Endothelial cell of umbilical vein (primary cell): ENCODE data around the gene SYTL2. TPM values are rescaled to one million over a fixed set of nuclear protein-coding genes. Genes with fewer than 3 reads are reported as not detected.

Source experiments
- BruUV-seq: library from RNA; stranded (reverse); fragments of 400-500 nt; replicated peaks from 2 replicates; lab custom pipeline; 2021; lab: Mats Ljungman, UMichigan
- CTCF ChIA-PET: fragments of 300-600, 350-600 bp; sonication (Branson Sonifier 250); formaldehyde crosslinking; loops from one replicate; lab custom pipeline; 2021; ENCODE audit warnings: antibody characterized with exemption, inconsistent platforms; lab: Charles Lee
- POLR2A ChIA-PET: fragments of 300-600, 350-600 bp; sonication (Branson Sonifier 250); formaldehyde crosslinking; loops from one replicate; lab custom pipeline; 2021; ENCODE audit warnings: antibody characterized with exemption, inconsistent platforms; lab: Charles Lee
- DNase-seq: peaks from one replicate; pipeline ENCODE4 v3.0.0-alpha.2; 2011; ENCODE audit warnings: low read depth, low spot score
- FAIRE-seq: peaks from 2 replicates; lab custom pipeline; 2011; peaks lifted over from hg19 to GRCh38; lab: Jason Lieb, UNC
- H2AFZ ChIP-seq: 2 replicates; pipeline ENCODE4 v1.6.0; 2012; ENCODE audit warnings: low read depth, low read length, control low read depth, inconsistent platforms
- H3K27ac ChIP-seq: 2 replicates; pipeline ENCODE4 v1.5.1; 2011; ENCODE audit warnings: low read depth, mild to moderate bottlenecking, control low read depth, low read length, moderate library complexity; ENCODE audit not compliant: insufficient read depth
- H3K27me3 ChIP-seq, 2 experiments: 2 replicates each; pipeline versions ENCODE4 v1.6.0 to v1.6.1; 2011; ENCODE audit warnings: low read length in 2 of 2, mixed read lengths in 1 of 2; ENCODE audit not compliant: control insufficient read depth in 2 of 2, insufficient read depth in 2 of 2
- H3K36me3 ChIP-seq, 2 experiments: 2 replicates in 1 of 2; 3 replicates in 1 of 2; pipeline ENCODE4 v1.5.1; 2011; ENCODE audit warnings: low read length in 2 of 2, mild to moderate bottlenecking in 1 of 2, moderate library complexity in 1 of 2; ENCODE audit not compliant: control insufficient read depth in 2 of 2, insufficient read depth in 2 of 2; ENCODE audit errors: extremely low read depth in 1 of 2
- H3K4me1 ChIP-seq: 3 replicates; pipeline ENCODE4 v1.5.1; 2011; ENCODE audit warnings: mild to moderate bottlenecking, low read length; ENCODE audit not compliant: control insufficient read depth, insufficient read depth; ENCODE audit errors: extremely low read depth
- H3K4me2 ChIP-seq: 2 replicates; pipeline ENCODE4 v1.6.1; 2011; ENCODE audit warnings: low read length, control low read depth, mixed read lengths; ENCODE audit not compliant: insufficient read depth
- H3K4me3 ChIP-seq, 3 experiments: fragments of 200-600 bp in 1 of 3; sonication (generic), shearing (Covaris generic) in 1 of 3; replicated peaks in 1 of 3; 2 replicates each; pipeline ENCODE4 v1.5.1; 2011 to 2016; ENCODE audit warnings: control low read depth in 3 of 3, low read length in 3 of 3, mild to moderate bottlenecking in 2 of 3, inconsistent platforms in 1 of 3, low read depth in 1 of 3, moderate library complexity in 1 of 3; ENCODE audit not compliant: insufficient read depth in 1 of 3
- H3K79me2 ChIP-seq: 2 replicates; pipeline ENCODE4 v1.6.0; 2012; ENCODE audit warnings: low read length, inconsistent platforms; ENCODE audit not compliant: control insufficient read depth, insufficient read depth
- H3K9ac ChIP-seq: replicated peaks from 2 replicates; pipeline ENCODE3; 2011; ENCODE audit warnings: low read length, control low read depth; ENCODE audit not compliant: insufficient read depth; ENCODE audit errors: extremely low read depth
- H3K9me1 ChIP-seq: replicated peaks from 3 replicates; pipeline ENCODE4 v1.6.0; 2011; ENCODE audit warnings: mild to moderate bottlenecking, low read length; ENCODE audit not compliant: control insufficient read depth, insufficient read depth; ENCODE audit errors: extremely low read depth
- H3K9me3 ChIP-seq: replicated peaks from 2 replicates; pipeline ENCODE4 v1.5.1; 2012; ENCODE audit warnings: low read length, inconsistent platforms; ENCODE audit not compliant: control insufficient read depth, insufficient read depth
- H4K20me1 ChIP-seq: replicated peaks from 2 replicates; pipeline ENCODE3; 2011; ENCODE audit warnings: mild to moderate bottlenecking, low read length; ENCODE audit not compliant: control insufficient read depth, insufficient read depth; ENCODE audit errors: extremely low read depth
- EZH2 ChIP-seq: IDR thresholded peaks from 2 replicates; pipeline ENCODE4 v1.6.1; 2012; ENCODE audit warnings: borderline replicate concordance, low read depth, mild to moderate bottlenecking, moderate library complexity, low read length, inconsistent platforms; ENCODE audit not compliant: severe bottlenecking
- FOS ChIP-seq: IDR thresholded peaks from 2 replicates; pipeline ENCODE4 v1.6.1; 2011; ENCODE audit warnings: mild to moderate bottlenecking, low read length, moderate library complexity, borderline replicate concordance; ENCODE audit not compliant: insufficient read depth
- GATA2 ChIP-seq: IDR thresholded peaks from 2 replicates; pipeline ENCODE4 v1.7.0; 2011; ENCODE audit warnings: low read depth, mild to moderate bottlenecking, moderate library complexity, mixed read lengths, low read length; ENCODE audit not compliant: insufficient read length, insufficient read depth
- JUN ChIP-seq: IDR thresholded peaks from 2 replicates; pipeline ENCODE4 v1.6.1; 2011; ENCODE audit warnings: borderline replicate concordance, low read depth; ENCODE audit not compliant: insufficient read length, insufficient read depth
- MYC ChIP-seq: IDR thresholded peaks from one replicate; pipeline ENCODE4 v1.6.1; 2011; ENCODE audit warnings: mild to moderate bottlenecking, low read depth, low read length
- POLR2A ChIP-seq: IDR thresholded peaks from 2 replicates; pipeline ENCODE4 v1.6.1; 2012; ENCODE audit warnings: low read depth, mild to moderate bottlenecking, control low read depth, low read length
- POLR2AphosphoS5 ChIP-seq: IDR thresholded peaks from 2 replicates; pipeline ENCODE4 v1.6.1; 2012; ENCODE audit warnings: low read depth, mild to moderate bottlenecking, control low read depth, low read length, moderate library complexity; ENCODE audit not compliant: insufficient read depth
- dilution Hi-C: fragments of 300-500 bp; cut with MboI; formaldehyde crosslinking; loops from one replicate; pipeline ENCODE4 v1.15.0; 2019; ENCODE audit warnings: low sequenced_read_pairs; ENCODE audit not compliant: extremely low pct_ligation_motif_present
- intact Hi-C: fragments of 100-400 bp; cut with micrococcal nuclease; formaldehyde crosslinking; loops from one replicate; pipeline ENCODE4 v1.10.0; 2022
- polyA plus RNA-seq, 4 experiments: library from polyadenylated mRNA; depleted of rRNA in 3 of 4; stranded (reverse) in 3 of 4; unstranded in 1 of 4; fragments of >200 nt; gene quantifications; 2 replicates each; pipeline versions ENCODE4 v1.2.1 to v1.2.3, GENCODE V29; 2011 to 2012; ENCODE audit warnings: missing spikeins in 1 of 4
- total RNA-seq: library from RNA; stranded (reverse); gene quantifications from 2 replicates; pipeline ENCODE4 v1.2.3, GENCODE V29; 2021
- TF ChIP-seq, protein P1 (sequence below), 2 donors: IDR thresholded peaks; 1 replicate in 1 of 2; 2 replicates in 1 of 2; pipeline ENCODE4 v1.5.1; 2011; ENCODE audit warnings: low read length in 2 of 2, mild to moderate bottlenecking in 2 of 2, moderate library complexity in 2 of 2, control low read depth in 1 of 2, inconsistent platforms in 1 of 2, low read depth in 1 of 2; ENCODE audit not compliant: insufficient read depth in 1 of 2; ENCODE audit errors: extremely low read depth in 1 of 2
- TF ChIP-seq, protein P2 (sequence below): IDR thresholded peaks from 2 replicates; pipeline ENCODE4 v1.6.1; 2011; ENCODE audit not compliant: insufficient read depth, insufficient read length

The SYTL2 gene
- total and polyA plus RNA-seq, 2 donors (not counting 3 experiments of a cell fraction or from before 2014, with no cell fraction given) = 1.4 to 2.4 TPM

DNA sequence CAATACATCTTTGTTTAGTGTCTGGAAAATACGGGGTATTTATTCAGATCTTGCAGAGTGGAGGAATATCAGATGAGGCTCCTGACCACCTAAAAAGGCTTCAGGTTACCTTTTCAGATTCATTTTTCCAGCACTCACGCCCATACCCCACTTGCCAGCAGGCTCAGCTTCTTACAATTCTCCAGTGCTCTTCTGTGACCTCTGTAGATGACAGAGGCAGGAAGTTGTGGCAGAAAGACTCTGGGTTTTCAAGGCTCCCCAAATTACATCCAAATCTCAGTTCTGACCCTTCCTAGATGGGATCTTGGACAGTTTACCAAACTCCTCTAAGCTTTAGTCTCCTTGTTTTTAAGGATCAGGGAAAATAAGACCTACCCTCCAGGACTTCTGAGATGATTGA lies 61.1 kb downstream of the SYTL2 start:
- intact Hi-C loops = no loop called here
- Histone ChIP-seq H2AFZ (no peak overlapping the region), H3K9me3 (no peaks in the 10 kb centered on the region), H3K9ac (no peak overlapping the region), H3K9me1 (no peaks in the 10 kb centered on the region), H3K27ac (no peak overlapping the region), H3K4me2 (no peak overlapping the region), H3K4me3 (no peak overlapping the region), H3K27me3 (peaks cover 3 to 4% of the 10 kb centered on the region in 2 experiments), H3K36me3 (no peaks in the 10 kb centered on the region), H3K79me2 (no peaks in the 10 kb centered on the region), H3K4me1 (peaks cover 13% of the 10 kb centered on the region), H4K20me1 (no peaks in the 10 kb centered on the region)
- ChIA-PET CTCF (no interaction called here), POLR2A (no interaction called here)
- FAIRE-seq = no peak
- dilution Hi-C loops = no loop called here
- DNase-seq = no peak
- BruUV-seq = no TSS peak
- TF ChIP-seq, protein P1, sequence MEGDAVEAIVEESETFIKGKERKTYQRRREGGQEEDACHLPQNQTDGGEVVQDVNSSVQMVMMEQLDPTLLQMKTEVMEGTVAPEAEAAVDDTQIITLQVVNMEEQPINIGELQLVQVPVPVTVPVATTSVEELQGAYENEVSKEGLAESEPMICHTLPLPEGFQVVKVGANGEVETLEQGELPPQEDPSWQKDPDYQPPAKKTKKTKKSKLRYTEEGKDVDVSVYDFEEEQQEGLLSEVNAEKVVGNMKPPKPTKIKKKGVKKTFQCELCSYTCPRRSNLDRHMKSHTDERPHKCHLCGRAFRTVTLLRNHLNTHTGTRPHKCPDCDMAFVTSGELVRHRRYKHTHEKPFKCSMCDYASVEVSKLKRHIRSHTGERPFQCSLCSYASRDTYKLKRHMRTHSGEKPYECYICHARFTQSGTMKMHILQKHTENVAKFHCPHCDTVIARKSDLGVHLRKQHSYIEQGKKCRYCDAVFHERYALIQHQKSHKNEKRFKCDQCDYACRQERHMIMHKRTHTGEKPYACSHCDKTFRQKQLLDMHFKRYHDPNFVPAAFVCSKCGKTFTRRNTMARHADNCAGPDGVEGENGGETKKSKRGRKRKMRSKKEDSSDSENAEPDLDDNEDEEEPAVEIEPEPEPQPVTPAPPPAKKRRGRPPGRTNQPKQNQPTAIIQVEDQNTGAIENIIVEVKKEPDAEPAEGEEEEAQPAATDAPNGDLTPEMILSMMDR (IDR thresholded peaks at IDR 0.05; ENCODE audit: extremely low read depth in 1 of 2, insufficient read depth in 1 of 2, low read depth in 1 of 2, low read length in 2 of 2) = no peak
- no peak for TF ChIP-seq FOS
- TF ChIP-seq POLR2AphosphoS5 = no peak
- TF ChIP-seq JUN = no peak
- TF ChIP-seq POLR2A = no peak

DNA sequence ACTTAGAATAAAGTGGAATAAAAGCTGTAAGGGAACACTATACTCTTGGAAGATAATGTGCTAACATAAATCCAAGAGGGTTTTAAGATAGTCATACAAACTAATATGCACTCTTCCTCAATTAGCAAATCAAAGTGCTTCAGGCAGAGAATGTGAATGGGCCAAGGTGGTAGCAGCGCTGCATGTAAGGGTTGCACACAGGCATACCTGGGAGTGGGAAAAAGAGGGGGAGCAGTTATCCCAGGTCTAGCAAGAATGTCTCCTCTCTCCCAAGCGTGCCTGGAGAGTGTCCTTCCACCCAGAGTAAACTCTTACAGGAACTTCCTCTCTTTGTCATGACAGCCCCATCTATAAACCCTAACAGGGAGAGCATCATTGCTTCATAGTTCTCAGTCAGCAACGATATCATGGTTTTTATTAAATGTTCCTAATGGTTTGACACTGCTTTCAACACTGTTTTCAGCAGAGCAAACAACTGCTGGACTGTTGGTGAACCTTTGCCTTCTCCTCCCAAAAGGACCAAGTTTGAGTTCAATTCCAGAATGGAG lies 61.6 kb downstream of the SYTL2 start:
- Histone ChIP-seq H3K4me1 (peaks cover 13% of the 10 kb centered on the region), H3K79me2 (no peaks in the 10 kb centered on the region), H3K4me3 (no peak overlapping the region), H3K9me1 (no peaks in the 10 kb centered on the region), H3K27ac (no peak overlapping the region), H3K9ac (no peak overlapping the region), H3K36me3 (no peaks in the 10 kb centered on the region), H4K20me1 (no peaks in the 10 kb centered on the region), H3K27me3 (peaks cover 3 to 4% of the 10 kb centered on the region in 2 experiments), H2AFZ (no peak overlapping the region), H3K4me2 (no peak overlapping the region), H3K9me3 (no peaks in the 10 kb centered on the region)
- no peak for TF ChIP-seq POLR2A
- no peak for TF ChIP-seq EZH2
- no peak for TF ChIP-seq JUN
- no peak for TF ChIP-seq POLR2AphosphoS5
- no peak for TF ChIP-seq MYC
- TF ChIP-seq, protein P2, sequence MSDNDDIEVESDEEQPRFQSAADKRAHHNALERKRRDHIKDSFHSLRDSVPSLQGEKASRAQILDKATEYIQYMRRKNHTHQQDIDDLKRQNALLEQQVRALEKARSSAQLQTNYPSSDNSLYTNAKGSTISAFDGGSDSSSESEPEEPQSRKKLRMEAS = no peak
- TF ChIP-seq GATA2 = no peak
- FAIRE-seq (no peak), DNase-seq (no peak)
- dilution Hi-C loops = no loop called here
- CTCF ChIA-PET = no interaction called here
- no TSS peak for BruUV-seq
- intact Hi-C loops = no loop called here
- POLR2A ChIA-PET = no interaction called here
